Activated naive CD8-positive, alpha-beta T cell treated with anti-CD3 and anti-CD28 coated beads, Interleukin-2, amount 50 U/mL, for 24 hours (primary cell): ENCODE data around the gene ABL1.

Source experiments
- ATAC-seq: fragments of 150-1000 bp; cut with Tn5 transposase; one replicate; pipeline ENCODE4 v1.10.0; 2021
- DNase-seq: peaks from one replicate; pipeline ENCODE4 v3.0.0; 2021
- H3K27ac Mint-ChIP-seq: one replicate; pipeline ENCODE4 v1.8.0; 2021; ENCODE audit warnings: mild to moderate bottlenecking, mixed read lengths
- H3K27me3 Mint-ChIP-seq: one replicate; pipeline ENCODE4 v1.8.0; 2021; ENCODE audit warnings: mixed read lengths
- H3K36me3 Mint-ChIP-seq: one replicate; pipeline ENCODE4 v1.8.0; 2021; ENCODE audit warnings: low read depth, mixed read lengths
- H3K4me1 Mint-ChIP-seq: one replicate; pipeline ENCODE4 v1.8.0; 2021; ENCODE audit warnings: mixed read lengths
- H3K4me3 Mint-ChIP-seq: one replicate; pipeline ENCODE4 v1.8.0; 2021; ENCODE audit warnings: mild to moderate bottlenecking, moderate library complexity, mixed read lengths
- H3K9me3 Mint-ChIP-seq: one replicate; pipeline ENCODE4 v1.8.0; 2021; ENCODE audit warnings: mixed read lengths

Gene ABL1

DNA sequence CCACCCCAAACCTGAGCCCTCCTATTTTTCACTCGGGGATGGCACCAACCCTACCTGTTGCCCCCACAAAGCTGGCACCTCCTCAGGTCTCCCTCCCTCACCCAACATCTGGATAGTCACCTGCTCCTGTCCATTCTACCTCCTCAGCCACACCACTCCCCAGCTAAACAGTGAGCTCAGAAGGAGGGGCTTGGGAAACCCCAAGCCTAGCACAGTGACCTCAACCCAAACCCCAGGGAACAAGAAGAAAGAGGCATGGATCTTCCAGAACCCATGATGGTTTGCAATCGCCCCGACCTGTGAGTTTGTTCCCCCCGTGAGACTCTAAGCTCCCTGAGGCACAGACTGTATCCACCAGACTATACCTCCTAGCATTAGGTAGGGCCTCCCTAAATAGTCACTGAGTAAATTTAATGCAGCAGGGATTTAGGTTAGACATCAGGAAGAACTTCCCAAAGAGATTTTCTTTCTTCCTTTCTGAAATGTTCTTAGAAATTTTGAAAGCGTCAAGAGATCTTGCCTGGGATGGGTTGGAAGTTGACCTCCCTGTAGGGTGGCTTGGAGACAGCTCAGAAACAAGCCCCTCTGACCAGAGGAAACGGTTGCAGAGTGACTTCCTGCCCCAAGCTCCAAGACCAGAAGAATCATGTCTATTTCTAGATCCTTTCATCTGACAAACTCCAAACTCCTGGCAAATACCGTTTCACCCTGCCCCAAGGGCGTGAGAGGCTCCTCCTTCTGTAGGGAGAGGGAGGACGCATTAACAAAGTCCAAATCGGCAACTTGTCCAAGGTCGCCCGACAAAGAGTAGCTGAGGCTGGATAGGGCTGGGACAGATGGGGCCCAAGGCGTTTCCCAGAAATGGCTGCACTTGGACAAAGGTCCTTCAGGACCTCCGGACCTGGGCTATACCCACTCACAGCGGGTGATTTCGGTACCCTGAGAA is 99.9 kb downstream of the ABL1 start:
- Mint-ChIP-seq H3K27me3 (peaks cover 48% of the 10 kb centered on the region), H3K4me1 (peaks cover 2% of the 10 kb centered on the region), H3K9me3 (no peaks in the 10 kb centered on the region), H3K4me3 (no peak overlapping the region), H3K36me3 (no peaks in the 10 kb centered on the region), H3K27ac (no peak overlapping the region)
- DNase-seq (no peak), ATAC-seq (no peak)

DNA sequence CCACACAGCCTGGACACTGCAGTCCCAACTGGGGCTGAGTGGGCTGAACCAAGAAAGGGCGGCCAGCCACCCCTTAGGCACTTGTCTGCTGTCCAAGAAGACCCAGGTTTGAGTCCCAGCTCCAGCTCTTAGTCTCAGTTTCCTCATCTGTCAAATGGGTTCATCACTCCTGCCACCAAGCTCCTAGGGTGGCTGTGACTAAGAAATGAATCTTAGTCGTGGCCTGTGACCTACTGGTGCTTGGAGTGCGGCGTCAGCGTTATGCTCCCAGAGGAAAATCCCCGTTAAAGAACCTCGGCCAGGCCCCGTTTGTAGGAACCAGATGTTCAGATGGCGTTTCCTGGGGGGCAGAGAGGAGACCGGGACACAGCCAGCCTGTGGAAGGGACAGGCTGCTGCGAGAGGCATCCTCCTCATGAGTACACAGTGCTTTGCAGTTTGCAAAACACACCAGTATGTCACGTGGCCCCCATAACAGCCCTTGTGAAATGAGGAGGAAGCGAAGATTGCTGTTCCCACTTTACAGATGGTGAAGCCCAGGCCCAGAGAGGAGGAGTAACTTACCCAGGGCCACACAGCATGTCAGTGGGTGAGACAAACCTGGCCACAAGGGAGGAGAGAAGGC is 100.7 kb downstream of the ABL1 start:
- Mint-ChIP-seq H3K4me3 (no peak overlapping the region), H3K27ac (no peak overlapping the region), H3K4me1 (peaks cover 5% of the 10 kb centered on the region), H3K27me3 (peaks cover 53% of the 10 kb centered on the region), H3K9me3 (no peaks in the 10 kb centered on the region), H3K36me3 (no peaks in the 10 kb centered on the region)
- ATAC-seq: no peak
- no peak for DNase-seq

DNA sequence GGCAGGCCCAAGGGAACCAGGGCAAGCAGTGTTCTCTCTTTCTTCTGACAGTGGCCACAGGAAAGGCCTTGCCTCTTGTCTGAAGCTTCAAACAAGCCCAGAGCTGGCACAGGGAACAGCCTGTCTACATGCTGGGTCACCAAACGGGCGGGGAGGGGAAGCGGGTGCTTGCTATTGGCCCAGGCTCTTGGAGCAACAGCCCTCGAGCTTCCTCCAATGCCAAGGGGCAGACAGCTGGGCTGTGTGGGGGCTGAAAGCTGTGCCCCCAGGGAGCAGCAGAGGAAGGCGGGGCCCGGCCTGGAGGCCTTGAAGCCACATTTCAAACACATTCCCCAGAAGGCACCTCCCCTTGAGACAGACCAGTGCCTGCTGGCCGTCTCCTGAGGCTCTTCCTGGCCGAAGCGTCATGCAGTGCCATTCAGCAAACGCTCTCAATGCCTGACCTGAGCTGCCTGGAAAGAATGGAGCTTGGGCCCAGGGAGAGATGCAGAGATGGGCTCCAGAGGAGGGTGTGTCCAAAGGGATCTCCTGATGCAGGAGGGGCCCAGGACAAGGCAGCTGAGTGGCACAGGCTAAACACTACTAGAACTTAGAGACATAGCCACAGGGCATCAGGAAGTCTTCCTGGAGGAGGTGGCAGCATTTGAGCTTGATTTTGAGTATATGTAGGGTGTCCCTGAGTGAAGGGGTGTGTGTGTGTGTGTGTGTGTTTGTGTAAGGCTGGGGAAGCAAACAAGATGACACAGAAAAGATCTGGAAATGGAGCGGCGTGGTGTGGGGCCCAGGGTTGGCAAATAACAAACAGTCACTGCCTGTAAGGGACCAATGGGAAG is 101.4 kb downstream of the ABL1 start:
- H3K27ac Mint-ChIP-seq: no peak overlapping the region
- no peaks in the 10 kb centered on the region for H3K9me3 Mint-ChIP-seq
- DNase-seq (no peak), ATAC-seq (no peak)
- H3K27me3 Mint-ChIP-seq: peaks cover 58% of the 10 kb centered on the region
- peaks cover 5% of the 10 kb centered on the region for H3K4me1 Mint-ChIP-seq
- no peak overlapping the region for H3K4me3 Mint-ChIP-seq
- H3K36me3 Mint-ChIP-seq: no peaks in the 10 kb centered on the region
